HG03097 (cell line): ENCODE measurements around the gene PLPP1.

ENCODE experiments used
- ATAC-seq: cut with Tn5 transposase; IDR thresholded peaks from one replicate; pipeline ENCODE4 v1.9.1; 2021; ENCODE audit not compliant: unreplicated experiment, low FRiP score

PLPP1 gene

DNA sequence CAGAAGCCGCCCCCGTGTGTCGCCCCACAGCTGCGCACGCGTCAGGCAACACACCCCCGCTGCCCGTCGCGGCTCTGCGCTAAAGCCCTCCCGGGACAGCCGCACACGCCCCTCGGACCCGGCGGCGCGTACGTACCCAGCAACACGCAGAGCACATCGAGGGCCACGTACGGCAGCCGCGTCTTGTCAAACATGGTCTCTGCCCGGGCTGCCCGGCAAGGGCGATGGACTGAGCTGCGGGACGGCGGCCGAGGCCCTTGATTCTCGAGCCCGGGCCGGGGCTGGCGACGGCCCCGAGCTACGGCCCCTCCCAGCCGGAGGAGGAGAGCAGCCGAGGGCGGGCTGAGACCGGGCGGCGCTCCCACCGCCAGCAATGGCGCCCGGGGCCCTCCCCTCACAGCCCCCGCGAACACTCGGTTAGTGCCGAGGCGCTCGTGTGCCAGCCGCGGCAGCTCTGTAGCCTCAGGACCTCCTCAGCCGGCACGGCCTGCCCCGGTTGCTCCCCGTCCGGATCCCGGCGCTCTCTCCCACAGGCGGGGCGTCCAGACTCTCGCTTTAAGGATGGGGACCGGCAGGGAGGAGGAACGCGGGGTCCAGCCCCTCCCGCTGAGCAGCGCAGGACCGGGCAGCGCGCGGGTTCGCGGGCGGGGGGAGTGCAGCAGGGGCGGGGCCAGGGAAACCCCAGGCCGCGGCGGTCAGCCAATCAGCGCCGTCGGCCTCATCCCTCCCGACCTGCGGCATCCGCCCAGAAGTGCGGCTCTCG is at the start of gene PLPP1:
TSS of gene PLPP1 (minus strand) at position 529 of the 763 bp plus-strand sequence. CDS start at position 194, 335 bp downstream.
- ATAC-seq = peak; percentile 70

DNA sequence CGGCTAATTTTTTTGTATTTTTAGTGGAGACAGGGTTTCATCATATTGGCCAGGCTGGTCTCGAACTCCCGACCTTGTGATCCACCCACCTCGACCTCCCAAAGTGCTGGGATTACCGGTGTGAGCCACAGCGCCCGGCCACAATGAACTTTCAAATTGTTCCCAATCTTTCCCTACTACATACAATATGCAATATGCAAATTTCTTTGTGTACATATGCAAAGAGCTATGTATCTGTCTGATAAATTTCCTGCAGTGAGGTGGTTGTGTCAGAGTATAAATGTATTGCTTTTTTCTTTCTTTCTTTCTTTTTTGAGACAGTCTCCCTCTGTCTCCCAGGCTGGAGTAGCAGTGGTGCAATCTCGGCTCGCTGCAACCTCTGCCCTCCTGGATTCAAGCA is 48.8 kb upstream of the PLPP1 start:
- ATAC-seq = no peak

DNA sequence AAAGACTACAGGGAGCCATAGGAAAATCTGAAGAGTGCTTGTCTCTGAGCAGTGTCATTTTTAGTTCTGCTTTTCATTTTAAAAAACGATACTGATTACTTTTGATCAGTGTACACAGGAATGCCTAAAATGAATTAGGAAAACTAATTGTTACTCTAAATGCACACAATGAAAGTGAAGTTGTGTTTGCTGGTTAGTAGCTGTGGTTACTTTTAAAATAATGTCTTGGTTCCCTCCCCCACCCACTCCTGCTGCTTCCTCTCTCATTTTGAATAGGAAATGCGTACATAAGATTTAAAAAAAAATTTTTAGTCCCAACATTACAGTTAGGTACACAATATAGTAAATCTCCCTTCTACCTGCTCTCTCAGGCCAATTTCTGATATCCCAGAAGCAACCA is 47.5 kb upstream of the PLPP1 start:
- ATAC-seq = no peak

GRCh38 chr5:55580042-55580441 is 45.3 kb upstream of the PLPP1 start:
- no peak for ATAC-seq

DNA sequence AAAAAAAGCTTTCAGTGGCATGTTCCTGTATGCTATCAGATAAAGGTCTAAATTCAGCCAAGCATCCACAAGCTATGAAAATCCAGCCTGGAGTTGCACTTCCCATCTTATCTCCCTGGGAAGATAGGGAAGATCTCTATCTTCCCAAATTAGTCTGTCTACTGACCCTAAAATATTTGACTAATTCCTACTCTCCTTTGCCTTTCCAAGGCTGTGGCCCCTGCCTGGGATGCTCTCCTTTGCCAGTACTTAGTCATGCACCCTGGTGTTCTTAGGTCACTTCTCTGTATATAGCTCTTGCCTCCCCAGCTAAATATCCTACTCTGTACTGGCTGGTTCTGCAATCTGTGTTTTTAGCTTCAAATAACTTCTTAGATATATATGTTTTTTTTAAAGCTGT is 44.0 kb upstream of the PLPP1 start:
- no peak for ATAC-seq

- no peak for ATAC-seq
Observed at GRCh38 chr5:55577353-55578060, 42.7 kb upstream of the PLPP1 start.

- ATAC-seq = no peak
Observed at GRCh38 chr5:55576661-55577060, 41.9 kb upstream of the PLPP1 start.

DNA sequence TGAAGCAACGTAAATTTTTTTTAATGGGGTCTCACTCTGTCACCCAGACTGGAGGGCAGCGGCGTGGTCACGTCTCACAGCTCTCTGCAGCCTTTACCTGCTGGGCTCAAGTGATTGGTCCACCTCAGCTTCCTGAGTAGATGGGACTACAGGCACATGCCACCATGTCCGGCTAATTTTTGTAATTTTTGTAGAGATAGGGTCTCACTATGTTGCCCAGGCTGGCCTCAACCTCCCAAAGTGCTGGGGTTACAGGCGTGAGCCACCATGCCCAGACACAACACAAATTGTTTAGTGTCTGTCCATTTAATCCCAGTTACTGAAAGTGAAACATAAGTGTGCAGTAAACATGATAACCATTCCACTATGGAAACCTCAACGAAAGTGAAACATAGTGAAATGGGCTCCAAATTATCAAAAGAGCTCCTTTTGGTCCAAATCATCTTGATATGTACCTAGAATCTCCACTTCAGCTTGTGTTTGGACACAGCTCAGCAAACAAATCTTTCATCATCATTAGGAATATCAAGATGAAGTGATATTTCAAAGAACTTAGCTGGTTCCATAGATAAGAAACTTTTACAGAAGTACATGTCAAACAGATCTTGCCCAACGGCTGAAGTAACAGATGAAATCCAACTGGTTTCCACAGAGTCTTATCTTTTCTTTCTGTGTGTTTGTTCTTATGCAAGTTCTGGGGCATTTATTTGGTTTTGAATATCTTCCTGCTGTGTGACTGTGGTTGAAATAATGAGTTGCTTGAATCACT is 41.2 kb upstream of the PLPP1 start:
- no peak for ATAC-seq

- ATAC-seq = no peak
Observed at GRCh38 chr5:55572600-55572999, 37.8 kb upstream of the PLPP1 start.

GRCh38 chr5:55572020-55572419 is 37.3 kb upstream of the PLPP1 start:
- no peak for ATAC-seq

GRCh38 chr5:55570570-55570969 is 35.8 kb upstream of the PLPP1 start:
- ATAC-seq = no peak

DNA sequence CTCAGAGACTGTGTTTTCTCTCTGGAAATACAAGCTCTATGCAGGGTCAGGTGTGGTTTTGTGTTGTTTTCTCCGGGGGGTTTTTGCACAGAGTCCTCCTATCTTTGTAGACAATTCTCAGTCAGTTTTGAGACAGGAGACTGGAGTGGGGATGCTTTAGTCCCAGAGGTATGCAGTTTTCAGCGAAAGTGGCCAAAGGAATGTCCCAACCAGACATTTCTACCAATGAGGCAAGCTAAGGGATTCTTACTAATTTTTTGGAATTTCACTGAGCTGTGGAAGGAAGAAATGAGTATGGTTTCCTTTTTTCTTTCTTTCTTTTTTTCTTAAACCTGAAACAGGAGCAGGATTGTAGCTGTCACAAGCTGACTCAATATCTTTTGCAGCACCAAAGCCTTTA is 35.3 kb upstream of the PLPP1 start:
- ATAC-seq = no peak

- no peak for ATAC-seq
Observed at GRCh38 chr5:55569513-55569865, 34.7 kb upstream of the PLPP1 start.

- no peak for ATAC-seq
Observed at GRCh38 chr5:55568654-55569512, 34.1 kb upstream of the PLPP1 start.

GRCh38 chr5:55564721-55565120 is 30.0 kb upstream of the PLPP1 start:
- no peak for ATAC-seq

DNA sequence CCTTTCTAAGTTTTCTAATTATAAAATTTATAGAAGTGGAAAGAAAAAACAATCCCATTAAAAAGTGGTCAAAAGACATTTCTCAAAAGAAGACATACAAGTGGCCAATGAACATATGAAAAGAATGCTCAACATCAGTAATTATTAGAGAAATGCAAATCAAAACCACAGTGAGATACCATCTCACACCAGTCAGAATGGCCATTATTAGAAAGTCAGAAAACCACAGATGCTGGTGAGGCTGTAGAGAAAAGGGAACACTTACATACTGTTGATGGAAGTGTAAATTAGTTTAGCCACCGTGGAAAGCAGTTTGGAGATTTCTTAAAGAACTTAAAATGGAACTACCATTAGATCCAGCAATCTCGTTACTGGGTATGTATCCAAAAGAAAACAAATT is 23.7 kb upstream of the PLPP1 start:
- no peak for ATAC-seq

- no peak for ATAC-seq
Observed at GRCh38 chr5:55557123-55557522, 22.4 kb upstream of the PLPP1 start.

- no peak for ATAC-seq
Observed at GRCh38 chr5:55554585-55555202, 19.9 kb upstream of the PLPP1 start.

- ATAC-seq = no peak
Observed at GRCh38 chr5:55551904-55552303, 17.1 kb upstream of the PLPP1 start.

GRCh38 chr5:55551358-55551757 is 16.6 kb upstream of the PLPP1 start:
- ATAC-seq = no peak
